Dedifferentiated amniotic fluid mesenchymal stem cell (primary cell): ENCODE data around the gene CREB3L1.
A peak's percentile ranks its signal among the peaks of the same experiment; 100 is the strongest.

Source experiments
- DNase-seq: peaks from one replicate; pipeline ENCODE4 v3.0.0-alpha.2; 2016; ENCODE audit errors: extremely low spot score

Gene CREB3L1

DNA sequence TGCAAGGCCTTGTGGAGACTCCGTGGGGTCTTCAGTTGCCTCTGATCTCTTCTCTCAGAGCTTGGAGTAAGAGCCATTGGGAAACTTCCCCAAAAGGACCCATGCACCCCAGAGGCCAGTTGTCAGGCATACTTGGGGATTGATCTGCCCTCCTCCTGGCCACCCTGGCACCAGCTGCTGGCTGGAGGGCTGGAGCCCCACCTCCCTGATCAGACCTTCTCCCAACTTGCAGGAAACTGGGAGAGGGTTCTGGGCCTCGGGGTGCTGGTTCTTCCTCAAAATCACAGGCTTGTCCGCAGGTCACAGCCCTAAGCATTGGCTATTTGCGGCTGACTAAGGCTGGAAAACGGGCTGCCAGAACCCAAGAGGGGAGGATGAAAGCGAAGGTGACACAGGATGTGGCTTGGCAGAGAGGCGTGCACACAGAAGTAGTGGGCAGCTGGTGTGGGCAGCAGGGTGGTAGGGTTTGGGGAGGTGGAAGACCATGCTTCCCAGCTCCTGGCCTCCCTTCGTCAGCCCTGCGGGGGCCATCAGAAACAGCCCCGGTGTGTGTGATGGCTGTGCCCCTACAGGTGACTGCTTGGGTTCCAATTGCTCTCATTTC is 68.5 kb downstream of the CREB3L1 start:
- DNase-seq, result no peak

DNA sequence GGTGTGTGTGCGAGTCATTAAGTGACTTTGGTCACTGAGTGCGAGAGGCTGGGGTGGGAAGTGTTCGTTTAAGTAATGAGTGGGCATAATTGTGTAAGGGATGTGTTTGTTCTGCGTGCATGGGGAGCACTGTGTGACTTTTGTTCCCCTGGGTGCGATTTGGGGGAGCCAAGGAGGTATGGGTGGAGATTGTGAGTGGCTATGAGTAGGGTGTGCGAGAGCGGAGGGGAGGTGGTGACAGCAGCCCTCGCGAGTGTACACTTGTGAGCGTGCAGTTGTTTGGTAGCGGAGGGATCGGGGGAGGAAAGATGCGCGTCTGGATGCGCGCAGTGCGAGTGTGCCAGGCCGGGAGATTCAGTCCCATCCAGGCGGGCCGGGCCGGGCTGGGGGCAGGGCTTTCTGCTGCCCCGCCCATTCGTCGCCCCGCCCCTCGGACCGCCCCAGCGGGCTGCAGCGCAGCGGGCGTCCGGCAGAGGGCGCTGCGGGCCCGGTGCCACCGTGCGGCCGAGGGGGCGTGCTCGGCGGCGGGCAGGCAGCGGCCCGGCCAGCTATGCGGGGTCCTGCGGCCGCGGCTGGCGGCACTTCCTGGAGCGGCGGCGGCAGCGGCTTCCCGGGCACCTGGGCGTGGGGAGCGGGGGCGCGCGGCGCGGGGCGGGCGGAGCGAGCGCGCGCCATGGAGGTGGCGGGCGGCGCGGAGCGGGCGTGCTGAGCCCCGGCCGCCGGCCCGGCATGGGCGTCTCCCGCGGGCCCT is 69.6 kb downstream of the CREB3L1 start, which contains the start of gene DGKZ:
Gene DGKZ, plus strand, starts transcription at position 578 of the 751 bp plus-strand sequence. CDS start 197 bp downstream, outside the sequence.
- DNase-seq, result peak; percentile 57

DNA sequence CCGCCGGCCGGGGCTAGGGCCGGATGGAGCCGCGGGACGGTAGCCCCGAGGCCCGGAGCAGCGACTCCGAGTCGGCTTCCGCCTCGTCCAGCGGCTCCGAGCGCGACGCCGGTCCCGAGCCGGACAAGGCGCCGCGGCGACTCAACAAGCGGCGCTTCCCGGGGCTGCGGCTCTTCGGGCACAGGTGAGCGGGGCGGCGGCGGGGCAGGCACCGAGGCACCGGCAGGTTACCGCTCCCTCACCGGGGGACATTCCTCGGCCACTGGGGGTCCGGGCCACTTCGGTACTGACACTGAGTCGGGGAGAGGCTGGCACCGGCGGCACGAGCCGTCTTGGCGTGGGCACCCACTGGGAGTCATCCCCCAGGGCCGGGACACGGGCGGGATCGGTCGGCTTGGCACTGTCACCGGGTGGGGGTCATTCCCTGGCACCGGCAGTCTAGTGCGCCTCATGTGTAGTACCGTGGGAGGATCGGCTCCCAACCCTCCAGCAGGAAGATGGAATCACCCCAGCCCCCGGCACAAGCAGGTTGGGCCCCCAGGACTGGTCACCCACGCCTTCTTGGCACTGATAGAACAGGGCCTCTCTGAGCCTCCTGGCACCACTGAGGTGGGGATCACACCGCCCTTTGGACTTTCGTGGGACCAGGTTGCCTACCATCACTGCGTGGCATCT is 70.3 kb downstream of the CREB3L1 start:
- DNase-seq, result no peak

DNA sequence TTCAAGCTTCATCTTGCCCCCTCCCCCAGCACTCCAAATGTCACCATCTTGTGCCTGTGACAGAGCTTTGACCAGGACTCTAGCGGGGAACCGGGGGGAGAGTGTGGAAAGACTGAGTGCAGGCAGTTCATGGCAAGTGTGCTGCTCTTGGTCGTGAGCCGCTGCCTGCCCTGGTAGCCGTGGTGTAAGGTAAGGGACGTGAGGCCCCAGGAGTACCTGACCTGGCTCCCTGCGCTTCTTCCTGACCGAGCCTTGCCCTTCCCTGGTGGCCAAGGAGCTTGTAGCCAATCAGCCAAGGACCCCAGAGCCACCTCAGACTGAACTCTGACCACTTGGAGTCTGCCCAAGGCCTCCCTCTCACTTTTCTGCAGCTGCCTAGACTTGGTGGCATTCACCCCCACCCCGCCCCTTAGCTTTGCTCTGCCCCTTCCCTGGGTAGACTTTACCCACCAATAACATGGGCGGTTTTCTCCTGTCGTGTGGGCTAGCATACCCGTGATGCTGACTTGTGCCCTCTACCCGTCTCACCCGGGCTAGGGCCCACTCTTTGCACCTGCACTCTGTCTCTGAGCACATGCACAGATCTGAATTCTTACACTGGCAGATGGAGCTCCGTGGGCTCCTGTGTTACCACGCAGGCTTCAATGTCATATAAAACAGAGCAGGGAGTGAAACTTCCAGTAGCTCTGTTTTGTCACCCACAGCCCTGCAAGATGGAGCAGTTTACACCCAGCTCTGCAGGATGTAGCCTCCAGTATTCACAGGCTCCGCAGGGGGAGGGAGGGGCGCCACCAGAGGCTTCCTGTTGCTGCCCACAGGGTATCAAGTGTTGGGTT is 71.3 kb downstream of the CREB3L1 start:
- DNase-seq, result no peak

DNA sequence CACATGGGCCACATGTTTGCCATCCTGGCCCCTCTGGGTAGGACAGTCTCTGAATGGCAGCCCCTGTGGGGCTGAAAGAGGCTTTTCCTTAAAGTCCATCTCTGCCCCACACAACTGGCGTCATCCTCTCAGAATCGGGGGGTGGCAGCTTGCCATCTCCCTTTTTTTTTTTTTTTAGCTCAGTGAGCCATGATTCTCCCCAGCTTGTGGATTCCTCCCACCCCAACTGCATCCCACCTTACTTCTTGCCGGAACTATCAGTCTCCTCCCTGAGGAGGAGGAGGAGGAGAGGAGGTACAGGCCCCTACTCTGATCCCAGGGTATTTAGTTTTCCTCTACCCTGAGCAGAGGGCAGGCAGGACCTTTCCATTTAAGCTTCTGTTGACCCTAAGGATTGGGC is 73.2 kb downstream of the CREB3L1 start:
- no peak for DNase-seq

DNA sequence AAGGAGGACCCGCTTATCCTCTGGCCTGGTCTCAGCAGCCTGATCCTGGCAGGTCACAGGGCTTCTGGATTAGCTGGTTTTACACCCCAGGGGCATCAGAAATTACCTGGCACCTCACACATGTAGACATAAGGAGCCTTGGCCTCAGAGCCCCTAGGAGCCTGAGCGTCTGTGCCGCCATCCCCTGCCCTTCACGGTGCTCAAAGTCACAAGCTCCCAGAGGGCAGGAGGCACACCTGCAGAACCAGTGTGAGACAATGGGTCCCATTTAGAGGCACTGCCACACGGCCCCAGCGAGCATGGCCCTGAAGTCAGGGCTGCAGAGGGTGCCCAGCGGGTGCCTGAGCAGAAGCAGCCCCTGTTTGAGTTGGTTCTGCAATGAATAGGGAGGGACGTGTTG is 73.7 kb downstream of the CREB3L1 start:
- no peak for DNase-seq

DNA sequence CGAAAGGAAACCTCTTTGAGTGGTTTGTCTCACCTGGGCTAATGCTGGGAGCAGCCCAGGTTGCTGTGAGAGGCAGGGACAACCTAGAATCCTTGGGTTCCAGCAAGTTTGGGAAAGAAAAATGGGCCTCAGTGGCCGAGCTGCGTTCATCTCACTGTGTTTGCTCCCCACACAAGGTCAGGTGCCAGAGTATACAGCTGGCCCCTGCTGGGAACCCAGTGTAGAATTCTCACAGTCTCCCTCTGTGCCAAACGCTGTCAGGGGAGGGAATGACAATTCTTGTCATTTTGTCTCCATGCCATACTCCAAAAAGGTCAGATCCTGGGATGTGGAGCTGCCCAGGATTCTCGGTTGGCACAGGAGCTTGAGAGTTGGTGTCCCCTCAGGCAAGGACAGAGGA is 74.1 kb downstream of the CREB3L1 start:
- no peak for DNase-seq

DNA sequence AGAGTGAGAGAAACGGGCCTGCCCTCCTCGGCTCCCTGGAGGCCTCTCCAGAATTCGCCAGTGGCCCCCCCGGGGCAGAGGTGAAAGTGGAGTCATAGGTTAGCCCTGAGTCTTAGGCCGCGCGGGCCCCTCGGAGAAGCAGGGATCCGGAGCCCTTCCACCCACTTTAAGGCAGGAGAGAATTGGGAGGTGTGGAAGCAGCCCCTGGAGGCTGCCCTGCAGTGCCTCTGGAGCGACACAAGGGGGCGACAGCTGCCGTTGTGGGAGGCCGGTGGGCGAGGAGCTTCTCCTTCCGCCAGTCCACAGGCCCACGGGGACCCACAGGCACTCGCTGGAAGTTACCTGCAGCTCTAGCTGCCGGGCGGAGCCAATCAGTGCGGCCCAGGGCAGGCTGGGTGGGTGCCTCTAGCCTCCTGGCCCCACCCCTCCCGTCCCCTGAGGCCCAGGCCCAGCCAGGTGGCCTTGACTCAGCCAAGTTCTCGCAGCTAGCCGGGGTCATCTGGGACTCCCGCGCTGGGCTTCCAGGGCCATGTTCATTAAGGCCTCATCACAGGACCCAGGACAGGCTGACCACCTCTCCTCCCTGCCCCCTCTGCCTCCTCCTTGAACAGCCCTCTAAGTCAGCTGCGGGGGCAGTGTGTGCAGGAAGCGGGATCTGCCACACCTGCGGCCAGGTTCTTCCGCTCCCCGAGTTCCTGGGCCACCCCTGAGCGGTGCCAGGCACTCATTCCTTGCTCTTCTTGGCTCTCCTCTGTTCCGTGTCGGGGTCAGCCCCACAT is 74.8 kb downstream of the CREB3L1 start:
- no peak for DNase-seq

DNA sequence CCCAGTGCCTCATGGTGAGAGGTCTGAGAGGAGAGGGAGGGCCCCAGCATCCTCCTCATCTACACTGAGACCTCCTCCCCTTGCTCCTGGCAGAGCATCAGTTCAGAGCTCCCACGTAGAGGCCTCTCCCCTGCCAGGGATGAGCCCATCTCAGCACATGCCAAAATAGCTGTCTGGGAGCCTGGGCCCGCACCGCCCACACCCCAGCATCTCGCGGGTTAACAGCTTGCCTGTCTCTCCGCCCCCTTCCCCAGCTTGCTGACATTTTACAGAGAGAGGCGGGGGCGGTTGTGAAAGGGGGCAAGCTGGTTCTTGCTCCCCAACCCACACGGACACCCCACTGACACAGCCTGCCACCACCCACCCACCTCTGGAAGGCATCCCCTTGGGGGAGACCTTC is 76.2 kb downstream of the CREB3L1 start:
- no peak for DNase-seq

DNA sequence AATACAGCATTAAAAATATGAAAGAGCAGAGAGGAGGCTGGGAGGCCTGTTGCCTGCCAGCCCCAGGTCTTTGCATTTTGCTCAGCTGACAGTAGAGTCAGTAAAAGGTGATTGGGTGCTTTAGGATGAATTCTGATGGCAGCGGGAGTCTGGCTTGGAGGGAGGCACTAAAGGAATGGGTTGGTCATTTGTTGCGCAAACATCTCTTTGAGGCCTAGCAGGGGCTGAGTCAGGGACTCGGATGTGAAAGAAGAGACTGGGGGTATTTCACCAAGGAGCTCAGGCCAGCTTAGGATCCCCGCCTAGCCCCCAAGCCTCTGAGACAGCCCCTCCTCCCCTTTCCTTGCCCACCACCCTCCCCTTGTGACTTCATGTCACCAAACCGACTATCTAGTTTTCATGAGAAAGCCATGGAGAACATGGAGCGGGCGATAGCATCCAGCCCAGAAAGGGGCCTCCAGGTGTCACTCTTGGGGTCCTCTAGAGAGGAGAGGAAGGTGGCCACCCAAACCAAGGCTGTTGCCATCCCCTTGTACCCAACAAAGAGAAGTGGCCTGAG is 79.5 kb downstream of the CREB3L1 start:
- no peak for DNase-seq

DNA sequence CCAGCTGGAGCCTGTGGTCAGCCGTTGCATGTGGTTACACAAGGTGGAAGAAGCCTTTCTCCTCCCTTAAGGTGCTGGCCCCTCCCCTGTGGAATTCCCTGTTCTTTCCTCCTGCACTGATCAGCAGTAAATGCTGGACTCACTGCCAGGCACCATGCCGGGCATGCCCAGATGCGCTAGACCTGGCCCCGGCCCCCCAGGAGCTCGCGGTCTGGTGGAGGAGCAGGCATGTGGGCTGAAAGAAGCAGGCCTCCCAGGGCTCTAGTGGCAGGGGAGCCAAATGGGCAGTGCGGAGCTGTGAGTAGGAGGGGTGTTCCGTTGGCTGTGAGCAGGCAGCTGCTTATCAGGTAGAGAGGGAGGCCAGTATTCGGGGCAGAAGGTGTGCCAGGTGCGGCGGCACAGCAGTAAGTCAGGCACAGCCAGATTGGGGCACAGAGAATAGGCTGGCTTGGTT is 80.0 kb downstream of the CREB3L1 start:
- DNase-seq, result no peak

DNA sequence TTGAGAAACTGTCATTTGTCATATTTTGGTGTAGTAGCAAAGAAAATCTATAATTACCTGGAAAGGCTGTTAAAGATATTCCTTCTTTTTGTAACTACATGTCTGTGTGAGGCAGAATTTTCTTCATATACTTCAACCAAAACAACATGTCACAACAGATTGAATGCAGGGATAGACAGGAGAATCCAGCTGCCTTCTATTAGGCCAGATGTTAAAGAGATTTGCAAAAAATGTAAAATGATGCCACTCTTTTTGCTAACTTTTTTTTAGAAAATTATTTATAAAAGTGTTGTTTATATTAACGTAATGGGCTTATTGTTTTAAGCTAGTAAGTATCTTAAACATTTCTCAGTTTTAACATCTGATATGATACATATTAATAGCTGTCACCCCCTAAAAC is 82.5 kb downstream of the CREB3L1 start:
- DNase-seq, result no peak

DNA sequence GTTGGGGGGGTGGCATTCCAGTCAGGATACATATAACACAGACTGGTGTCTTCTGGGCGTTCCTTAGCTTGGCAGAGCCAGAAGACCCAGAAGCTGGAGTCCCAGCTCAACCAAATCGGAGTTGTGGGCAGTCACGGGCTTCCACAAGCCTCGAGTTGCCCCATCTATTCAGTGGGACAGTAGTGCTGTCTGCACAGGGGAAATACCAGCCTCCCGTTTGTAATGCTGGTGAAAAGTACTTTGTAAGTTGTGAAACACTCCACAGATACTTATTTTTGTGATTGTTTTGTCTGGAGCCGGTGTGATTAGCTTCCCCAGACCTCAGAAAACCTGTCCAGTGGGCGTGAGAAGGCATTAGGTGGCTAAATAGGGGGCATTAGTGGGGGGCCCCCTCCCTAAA is 83.4 kb downstream of the CREB3L1 start:
- no peak for DNase-seq

DNA sequence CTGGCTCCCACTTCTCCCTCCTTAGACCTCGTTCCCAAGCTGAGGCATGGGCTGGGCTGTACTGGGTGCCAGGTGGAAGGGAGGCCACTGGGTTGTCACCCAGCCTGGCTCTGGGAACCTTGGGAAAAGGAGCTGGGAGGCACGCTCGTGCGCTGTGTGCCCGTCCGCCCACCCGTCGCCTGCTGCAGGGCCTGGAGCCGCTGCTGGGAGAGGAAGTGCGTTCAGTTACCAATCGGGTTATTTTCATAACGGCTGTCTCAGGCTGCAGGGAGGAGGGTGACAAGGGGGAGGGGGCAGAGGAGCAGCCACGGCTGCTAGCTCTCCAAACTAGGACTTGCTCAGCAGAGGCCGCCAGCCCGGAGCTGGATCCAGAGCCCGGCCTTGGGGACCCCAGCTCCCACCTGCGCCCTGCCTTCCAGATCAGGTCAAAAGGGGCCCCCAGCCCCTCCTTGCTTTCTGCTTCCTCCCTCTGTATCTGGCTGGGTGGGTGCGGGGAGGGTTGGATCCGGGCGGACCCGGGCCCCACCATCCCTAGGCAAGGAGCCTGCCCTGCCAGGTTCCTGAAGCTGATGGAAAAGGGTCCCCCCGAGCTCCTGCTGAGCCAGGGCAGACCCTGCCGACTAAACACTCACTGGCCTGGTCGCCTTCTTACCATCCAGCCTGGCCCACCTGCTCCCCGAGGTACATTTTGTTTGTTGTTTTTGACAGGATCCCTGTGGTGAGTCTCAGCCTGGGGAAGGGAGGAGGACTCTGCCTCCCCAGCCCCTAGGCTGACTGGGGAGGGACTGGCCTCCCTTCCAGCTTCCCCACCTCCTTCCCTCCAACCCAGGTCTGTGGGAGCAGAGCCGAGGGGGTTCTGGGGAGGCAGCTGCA is 84.1 kb downstream of the CREB3L1 start:
- DNase-seq, result no peak

DNA sequence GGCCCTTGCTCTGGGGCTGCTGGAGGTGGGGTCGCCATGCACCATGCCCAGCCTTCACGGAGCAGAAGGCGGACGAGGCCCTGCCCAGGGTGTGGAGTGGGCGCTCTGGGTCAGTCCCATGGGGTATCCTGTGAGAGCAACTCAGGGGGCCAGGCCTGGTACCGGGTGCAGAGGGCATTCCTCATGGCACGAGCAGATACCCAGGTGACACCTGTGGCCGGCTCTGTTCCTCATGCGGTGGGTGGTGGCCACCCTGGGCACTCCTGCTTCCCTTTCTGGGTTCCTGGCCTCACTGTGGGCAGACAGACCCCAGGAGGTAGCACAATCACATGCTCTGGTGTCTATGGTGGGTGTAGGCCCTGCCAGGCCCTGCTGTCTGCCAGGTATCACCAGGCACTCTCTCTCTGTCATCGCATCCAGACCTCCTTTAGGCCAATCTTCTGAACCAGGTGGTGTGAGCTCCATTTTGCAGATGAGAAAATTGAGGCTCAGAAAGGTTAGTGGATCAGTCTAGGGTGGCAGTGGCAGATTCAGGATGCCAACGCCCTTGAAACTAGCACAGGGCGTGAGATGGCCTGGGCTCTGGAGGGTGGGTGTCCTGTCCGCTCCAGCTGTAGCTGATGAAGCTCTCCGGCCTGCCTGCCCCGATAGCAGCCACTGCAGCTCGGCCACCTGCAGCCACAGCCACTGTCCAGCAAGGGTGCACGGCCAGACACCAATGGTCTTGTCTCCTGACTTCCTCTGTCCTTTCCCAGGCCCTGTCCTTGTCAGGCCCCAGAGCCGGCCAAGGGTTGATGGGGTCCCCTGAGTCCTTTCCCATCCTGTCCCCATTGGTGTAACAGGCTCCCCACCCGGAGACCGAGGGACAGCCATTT is 84.9 kb downstream of the CREB3L1 start:
- DNase-seq, result no peak

DNA sequence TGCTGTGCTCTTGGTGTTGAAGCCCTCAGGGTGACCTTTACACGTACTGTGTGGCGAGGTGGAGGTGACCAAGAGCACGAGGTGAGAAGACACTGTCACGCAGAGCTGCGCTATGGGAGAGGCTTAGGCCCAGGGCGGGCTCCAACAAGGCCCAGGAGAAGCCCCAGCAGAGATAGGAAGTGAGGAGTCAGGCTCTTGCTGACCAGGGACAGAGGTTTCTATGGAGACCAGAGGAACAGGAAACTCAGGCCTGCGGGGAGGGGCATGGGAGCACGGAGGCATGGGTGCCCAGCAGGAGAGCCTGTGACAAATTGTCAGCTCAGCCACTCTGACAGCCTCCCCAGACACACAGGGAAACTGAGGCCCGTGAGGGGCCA is 85.6 kb downstream of the CREB3L1 start:
- no peak for DNase-seq

DNA sequence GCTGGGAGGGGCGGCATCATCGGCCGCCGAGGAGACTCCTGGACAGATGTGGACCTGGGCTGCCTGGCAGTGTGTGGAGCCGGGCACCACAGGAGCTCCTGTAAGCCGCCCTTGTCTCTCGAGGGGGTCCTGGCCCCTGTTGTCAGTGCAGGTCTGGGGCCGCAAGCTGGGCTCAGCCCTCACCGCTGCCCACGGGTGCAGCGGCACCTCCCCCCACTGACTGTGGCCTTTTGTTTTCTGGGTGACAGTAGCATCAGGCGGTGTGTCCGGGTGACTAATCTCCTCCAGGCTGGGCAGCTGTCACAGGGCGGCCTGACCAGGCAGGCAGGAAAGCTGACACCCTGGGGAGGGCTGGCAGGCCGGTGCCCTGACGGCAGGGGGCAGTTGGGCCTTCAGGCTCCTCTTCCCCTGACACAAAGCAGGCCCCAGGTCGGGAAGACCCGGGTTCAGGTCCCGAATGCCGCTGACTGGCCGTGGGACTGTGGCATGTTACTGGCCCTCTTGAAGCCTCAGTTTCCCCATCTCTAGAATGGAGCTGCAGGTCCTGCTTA is 86.1 kb downstream of the CREB3L1 start:
- no peak for DNase-seq

DNA sequence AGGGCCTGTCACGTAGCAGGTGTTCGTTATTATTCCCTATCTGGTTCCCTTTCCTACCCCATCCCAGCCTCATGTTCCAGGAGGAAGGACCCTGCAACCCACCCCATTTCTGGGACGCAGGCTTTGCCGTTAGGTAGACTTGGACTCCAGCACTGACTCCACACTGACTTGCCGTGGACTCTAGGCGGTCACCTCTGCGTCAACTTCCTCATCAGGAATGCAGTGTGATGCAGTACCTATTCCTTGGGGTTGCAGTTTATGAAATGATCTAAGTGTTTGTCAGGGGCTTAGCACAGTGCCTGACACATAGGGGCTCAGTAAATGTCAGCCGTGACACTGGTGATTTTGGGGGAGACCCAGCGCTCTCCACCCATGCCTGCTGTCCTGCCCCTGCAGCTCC is 86.6 kb downstream of the CREB3L1 start:
- no peak for DNase-seq

DNA sequence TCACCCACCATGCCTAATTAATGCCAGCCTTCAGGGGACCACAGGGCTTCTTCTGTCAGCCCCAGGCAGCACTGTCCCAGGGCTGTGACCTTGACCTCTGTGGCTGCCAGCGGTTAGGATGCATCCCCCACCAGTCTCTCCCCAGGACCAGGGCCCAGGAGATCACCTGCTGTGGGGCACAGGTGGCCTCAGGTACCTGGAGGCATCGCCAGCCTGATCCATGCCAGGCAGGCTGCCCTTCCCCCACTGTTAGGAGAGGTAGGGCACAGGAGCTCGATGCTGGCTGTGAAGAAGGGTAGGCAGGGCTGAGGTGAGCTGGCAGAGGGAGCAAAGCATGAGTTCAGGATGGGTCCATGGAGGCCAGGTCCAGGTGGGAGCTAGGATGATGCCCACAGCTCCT is 87.3 kb downstream of the CREB3L1 start:
- no peak for DNase-seq
